HepG2 (cell line): ENCODE results near the gene HID1. TPM values are rescaled to one million over a fixed set of nuclear protein-coding genes. Genes with fewer than 3 reads are reported as not detected.

Source experiments
- AKAP8 ChIP-seq: sonication (generic); formaldehyde crosslinking; IDR thresholded peaks from 2 replicates; pipeline ENCODE4 v1.5.1; 2020; ENCODE audit warnings: mild to moderate bottlenecking, missing genetic modification reagents
- EZH2 ChIP-seq: conservative IDR thresholded peaks from 2 replicates; pipeline ENCODE4 v1.6.1; 2012; ENCODE audit warnings: mild to moderate bottlenecking, low read depth, low read length, moderate library complexity
- MAX ChIP-seq: IDR thresholded peaks from 2 replicates; pipeline ENCODE4 v1.6.1; 2012; ENCODE audit warnings: inconsistent platforms
- SRSF4 ChIP-seq: fragments of 200-400 bp; formaldehyde crosslinking; IDR thresholded peaks from one replicate; pipeline ENCODE4 v1.6.1; 2018; ENCODE audit warnings: mild to moderate bottlenecking, low read depth, low read length, moderate library complexity; ENCODE audit not compliant: poor library complexity, severe bottlenecking
- UBTF ChIP-seq: sonication (generic); formaldehyde crosslinking; IDR thresholded peaks from 2 replicates; pipeline ENCODE4 v1.4.0; 2020; ENCODE audit warnings: mild to moderate bottlenecking, missing genetic modification reagents
- ZNF280B ChIP-seq: sonication (generic); formaldehyde crosslinking; IDR thresholded peaks from 2 replicates; pipeline ENCODE4 v1.5.0; 2020; ENCODE audit warnings: missing genetic modification reagents, mild to moderate bottlenecking, borderline replicate concordance
- ZNF280D ChIP-seq: sonication (generic); formaldehyde crosslinking; IDR thresholded peaks from 2 replicates; pipeline ENCODE4 v1.5.1; 2020; ENCODE audit warnings: mild to moderate bottlenecking, missing genetic modification reagents
- ZNF33A ChIP-seq: sonication (generic); formaldehyde crosslinking; IDR thresholded peaks from 2 replicates; pipeline ENCODE4 v1.5.1; 2020; ENCODE audit warnings: missing genetic modification reagents, mild to moderate bottlenecking, moderate library complexity, borderline replicate concordance
- ZNF367 ChIP-seq: sonication (generic); formaldehyde crosslinking; IDR thresholded peaks from 2 replicates; pipeline ENCODE4 v1.4.0; 2020; ENCODE audit warnings: missing genetic modification reagents, borderline replicate concordance
- ZNF83 ChIP-seq: sonication (generic); formaldehyde crosslinking; IDR thresholded peaks from 2 replicates; pipeline ENCODE4 v1.4.0; 2020; ENCODE audit warnings: missing genetic modification reagents, mild to moderate bottlenecking, borderline replicate concordance
- ZSCAN5A ChIP-seq: sonication (generic); formaldehyde crosslinking; IDR thresholded peaks from 2 replicates; pipeline ENCODE4 v1.8.0; 2022; ENCODE audit warnings: mild to moderate bottlenecking, missing genetic modification reagents, borderline replicate concordance
- polyA plus RNA-seq, 8 experiments: library from polyadenylated mRNA; depleted of rRNA in 3 of 8; stranded (reverse) in 7 of 8; unstranded in 1 of 8; fragments of >200 nt; fragmentation: Illumina TruSeq in 4 of 8; extraction: Trizol in 4 of 8; gene quantifications; 2 replicates each; pipeline versions ENCODE4 v1.2.1 to v1.2.3, GENCODE V29; 2011 to 2016; ENCODE audit warnings: low read depth in 4 of 8, missing spikeins in 1 of 8, mixed read lengths in 1 of 8; ENCODE audit not compliant: insufficient read depth in 1 of 8
- total RNA-seq, 5 experiments: library from RNA; depleted of rRNA; stranded (reverse); fragments of >200 nt; fragmentation: Illumina TruSeq; extraction: Trizol; gene quantifications; 2 replicates each; pipeline ENCODE4 v1.2.3, GENCODE V29; 2016; ENCODE audit warnings: low read depth in 1 of 5
- TF ChIP-seq, protein P1 (sequence below): sonication (generic); formaldehyde crosslinking; IDR thresholded peaks from 2 replicates; pipeline ENCODE4 v1.4.0; 2020; ENCODE audit warnings: missing genetic modification reagents

Gene HID1
- total and polyA plus RNA-seq, 2 of the 13 experiments (the other 11 are each of a cell fraction or from before 2014, with no cell fraction given): 2.1 to 10.6 TPM

GRCh38 chr17:75012346-75013091, 40.0 kb upstream of the HID1 start, which contains the start of gene MRPL58 (continued):
- no peak for TF ChIP-seq EZH2
- peak; percentile 83 for TF ChIP-seq ZNF280D
- peak; percentile 85 for TF ChIP-seq MAX
- TF ChIP-seq, protein P1, sequence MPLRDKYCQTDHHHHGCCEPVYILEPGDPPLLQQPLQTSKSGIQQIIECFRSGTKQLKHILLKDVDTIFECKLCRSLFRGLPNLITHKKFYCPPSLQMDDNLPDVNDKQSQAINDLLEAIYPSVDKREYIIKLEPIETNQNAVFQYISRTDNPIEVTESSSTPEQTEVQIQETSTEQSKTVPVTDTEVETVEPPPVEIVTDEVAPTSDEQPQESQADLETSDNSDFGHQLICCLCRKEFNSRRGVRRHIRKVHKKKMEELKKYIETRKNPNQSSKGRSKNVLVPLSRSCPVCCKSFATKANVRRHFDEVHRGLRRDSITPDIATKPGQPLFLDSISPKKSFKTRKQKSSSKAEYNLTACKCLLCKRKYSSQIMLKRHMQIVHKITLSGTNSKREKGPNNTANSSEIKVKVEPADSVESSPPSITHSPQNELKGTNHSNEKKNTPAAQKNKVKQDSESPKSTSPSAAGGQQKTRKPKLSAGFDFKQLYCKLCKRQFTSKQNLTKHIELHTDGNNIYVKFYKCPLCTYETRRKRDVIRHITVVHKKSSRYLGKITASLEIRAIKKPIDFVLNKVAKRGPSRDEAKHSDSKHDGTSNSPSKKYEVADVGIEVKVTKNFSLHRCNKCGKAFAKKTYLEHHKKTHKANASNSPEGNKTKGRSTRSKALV (CRISPR knock-in tag): no peak; the same call in none of the 2 replicates
- peak; percentile 94 for TF ChIP-seq ZNF83 (CRISPR knock-in tag)
- peak; percentile 99 for TF ChIP-seq ZNF280B (CRISPR knock-in tag)
- TF ChIP-seq ZNF33A (CRISPR knock-in tag): peak; percentile 90; the same call in 1 of the 2 replicates
- peak; percentile 100 for TF ChIP-seq UBTF (CRISPR knock-in tag)
- no peak for TF ChIP-seq SRSF4
- no peak; the same call in 1 of the 2 replicates for TF ChIP-seq AKAP8 (CRISPR knock-in tag)
- TF ChIP-seq ZSCAN5A (CRISPR knock-in tag): peak; percentile 94
- peak; percentile 86 for TF ChIP-seq ZNF367 (CRISPR knock-in tag)
